NCI-H1436 treated with DMSO at 0.1 percent for 48 hours (cell line): Measurements from ENCODE around the gene ADAMTS2.

Experiments
- DNase-seq: peaks from one replicate; lab custom pipeline; 2025; lab: John Stamatoyannopoulos, UW

ADAMTS2 gene

GRCh38 chr5:179266291-179267070 is 78.8 kb downstream of the ADAMTS2 start:
- DNase-seq = no peak

- DNase-seq = no peak
Observed at GRCh38 chr5:179265514-179266290, 79.6 kb downstream of the ADAMTS2 start.

GRCh38 chr5:179264783-179265513 is 80.3 kb downstream of the ADAMTS2 start:
- DNase-seq = no peak

DNA sequence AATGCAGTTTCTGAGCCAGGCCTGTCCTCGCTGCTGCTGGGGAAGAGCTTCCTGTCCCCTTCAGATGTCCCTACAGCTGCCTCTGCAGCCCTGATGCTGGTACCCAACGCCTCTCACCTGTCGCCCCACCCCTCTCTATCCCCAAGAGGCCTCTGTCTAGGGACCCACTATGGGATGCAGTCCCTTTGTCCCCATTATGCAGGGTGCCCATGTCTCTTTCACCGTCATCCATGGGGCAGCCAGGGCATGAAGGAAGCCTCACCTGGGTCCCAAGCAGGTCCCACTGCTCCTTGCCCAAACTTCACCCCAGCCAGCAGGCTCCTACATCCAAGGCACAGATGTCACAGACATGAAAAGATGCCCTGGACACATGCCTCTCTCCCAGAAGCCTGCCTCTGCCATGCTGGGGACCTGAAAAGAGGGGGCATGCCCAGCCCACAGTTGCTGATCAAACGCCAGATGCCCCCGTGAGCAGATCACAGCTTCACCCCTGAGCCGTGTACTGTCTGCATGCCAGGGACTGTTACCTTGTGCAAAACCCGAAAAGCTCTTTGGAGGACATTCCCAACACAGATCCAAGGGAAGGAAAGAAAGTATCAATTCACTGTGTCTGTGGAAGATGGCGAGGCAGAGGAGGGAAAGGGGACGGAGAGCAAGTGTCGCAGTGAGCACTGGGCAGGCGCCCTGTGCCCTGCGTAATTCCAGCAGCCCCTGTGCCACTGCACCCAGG is 81.0 kb downstream of the ADAMTS2 start:
- DNase-seq = no peak

GRCh38 chr5:179263391-179264052 is 81.7 kb downstream of the ADAMTS2 start:
- no peak for DNase-seq

- DNase-seq = no peak
Observed at GRCh38 chr5:179262126-179262920, 82.9 kb downstream of the ADAMTS2 start.

DNA sequence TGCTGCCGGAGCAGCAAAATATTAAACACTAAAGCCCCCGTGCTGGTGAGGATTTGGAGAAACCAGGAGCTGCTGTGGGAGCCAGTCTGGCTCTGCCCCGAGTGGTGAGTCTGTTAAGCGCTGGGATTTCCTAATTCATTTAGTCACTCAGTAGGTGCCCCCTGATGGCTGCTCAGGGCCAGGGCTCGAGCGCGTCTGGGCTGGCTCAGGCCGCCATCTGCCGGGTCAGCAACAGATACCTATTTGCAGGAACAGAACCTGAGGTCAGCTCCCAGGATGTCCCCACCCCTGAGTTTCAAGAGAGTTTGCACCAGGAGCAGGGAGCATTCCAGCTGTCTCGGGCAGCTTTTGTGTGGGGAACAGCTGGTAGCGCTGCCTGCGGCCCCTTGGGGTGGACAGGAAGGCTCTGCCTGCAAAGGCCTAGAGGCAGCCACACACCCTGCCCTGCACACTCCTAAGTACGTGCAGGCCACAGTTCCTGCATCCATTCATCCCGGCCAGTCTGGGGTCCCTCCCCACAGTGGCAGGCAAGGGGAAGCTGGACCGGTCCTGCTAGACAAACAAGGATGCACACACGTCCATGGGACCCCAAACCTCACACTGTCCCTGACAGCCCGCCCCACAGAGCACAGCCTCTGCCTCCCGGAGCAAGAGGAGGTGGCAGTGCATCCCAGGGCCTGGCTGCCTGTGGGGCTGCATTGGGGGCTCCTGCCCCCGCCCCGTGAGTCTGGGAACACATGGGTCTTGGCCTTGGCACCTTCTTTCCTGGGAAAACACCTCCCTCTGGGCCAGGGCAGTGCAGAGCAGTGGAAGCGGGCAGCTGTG is 83.7 kb downstream of the ADAMTS2 start:
- no peak for DNase-seq

- no peak for DNase-seq
Observed at GRCh38 chr5:179260324-179261070, 84.8 kb downstream of the ADAMTS2 start.

DNA sequence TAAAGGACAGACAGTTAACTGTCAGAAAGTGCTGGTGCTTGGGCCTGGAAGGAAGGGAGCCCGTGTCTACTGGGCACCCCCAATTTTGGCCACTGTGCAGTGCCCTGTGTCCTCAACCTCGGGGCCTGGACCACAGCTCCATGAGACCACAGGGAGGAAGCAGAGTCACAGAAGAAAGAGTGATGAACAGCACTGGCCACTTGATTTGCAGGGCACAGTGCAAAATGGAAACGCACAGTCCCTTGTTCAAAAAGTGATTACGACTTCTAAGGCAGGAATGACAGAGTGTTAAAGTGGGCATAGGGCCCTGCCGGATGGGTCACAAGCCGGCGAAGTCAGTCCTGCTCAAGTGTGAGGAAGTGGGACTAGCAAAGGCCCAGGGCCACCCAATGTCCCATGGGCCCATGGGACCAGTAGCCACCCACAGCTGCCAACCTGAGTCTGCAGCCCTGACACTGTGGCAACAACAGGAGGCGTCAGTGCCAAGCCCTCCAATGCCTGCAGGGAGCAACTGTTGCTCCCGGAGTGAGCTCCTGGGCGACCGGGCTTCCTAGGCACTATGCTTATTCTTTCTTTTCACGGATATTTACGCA is 85.4 kb downstream of the ADAMTS2 start:
- no peak for DNase-seq

- DNase-seq = no peak
Observed at GRCh38 chr5:179258922-179259730, 86.1 kb downstream of the ADAMTS2 start.

GRCh38 chr5:179258001-179258921 is 87.0 kb downstream of the ADAMTS2 start:
- no peak for DNase-seq

GRCh38 chr5:179257176-179257682 is 88.0 kb downstream of the ADAMTS2 start:
- no peak for DNase-seq

GRCh38 chr5:179256328-179257175 is 88.7 kb downstream of the ADAMTS2 start:
- no peak for DNase-seq

GRCh38 chr5:179255527-179256327 is 89.5 kb downstream of the ADAMTS2 start:
- DNase-seq = no peak
